ENCODE results near the gene METTL26. TPM values are rescaled to one million over a fixed set of nuclear protein-coding genes. Genes with fewer than 3 reads are reported as not detected.
A peak's percentile ranks its signal among the peaks of the same experiment; 100 is the strongest.

Gene METTL26
- total RNA-seq, 1 experiment from 2014 or later: 115 TPM

- DNase-seq (ENCODE audit: low spot score) (no peak), ATAC-seq (no peak)
- peaks cover 5% of the 10 kb centered on the region for H3K4me1 Mint-ChIP-seq
- ChIA-PET CTCF (interaction anchor here (0.6 kb wide), 1 partner anchor 230 kb away, joined by 5 read pairs; no protein-coding TSS in a partner anchor), POLR2A (no interaction called here)
- H3K36me3 Mint-ChIP-seq: peaks cover 13% of the 10 kb centered on the region
- no peak overlapping the region for H3K27ac Mint-ChIP-seq
- TF ChIP-seq AR (CRISPR knock-in tag; IDR thresholded peaks at IDR 0.05) (no peak), PRRX2 (CRISPR knock-in tag; IDR thresholded peaks at IDR 0.05) (no peak)
- no peaks in the 10 kb centered on the region for H3K9me3 Mint-ChIP-seq
- no peak overlapping the region for H3K4me3 Mint-ChIP-seq
- no peaks in the 10 kb centered on the region for H3K27me3 Mint-ChIP-seq (ENCODE audit: low read depth)
Measured at GRCh38 chr16:616733-617586, 19.1 kb downstream of the METTL26 start.

- Mint-ChIP-seq H3K9me3 (no peaks in the 10 kb centered on the region), H3K27me3 (ENCODE audit: low read depth) (no peaks in the 10 kb centered on the region), H3K36me3 (peaks cover 15% of the 10 kb centered on the region), H3K27ac (peak overlapping the region; percentile 53; the same call in 1 of the 2 replicates), H3K4me1 (peaks cover 3% of the 10 kb centered on the region), H3K4me3 (no peak overlapping the region)
- DNase-seq (ENCODE audit: low spot score) (no peak), ATAC-seq (no peak)
- ChIA-PET CTCF (no interaction called here), POLR2A (no interaction called here)
- TF ChIP-seq NFATC4 (CRISPR knock-in tag; IDR thresholded peaks at IDR 0.05): no peak
- no peak for TF ChIP-seq ZNF263 (CRISPR knock-in tag; IDR thresholded peaks at IDR 0.05; ENCODE audit: low read depth)
- no peak for TF ChIP-seq ZNF232 (CRISPR knock-in tag; IDR thresholded peaks at IDR 0.05)
- TF ChIP-seq ZSCAN18 (CRISPR knock-in tag; IDR thresholded peaks at IDR 0.05): no peak
- TF ChIP-seq FOXJ3 (CRISPR knock-in tag; IDR thresholded peaks at IDR 0.05; ENCODE audit: borderline replicate concordance): no peak
- TF ChIP-seq IRF1 (CRISPR knock-in tag; IDR thresholded peaks at IDR 0.05): no peak
- no peak for TF ChIP-seq PRDM15 (CRISPR knock-in tag; IDR thresholded peaks at IDR 0.05)
- TF ChIP-seq TP53 (CRISPR knock-in tag; IDR thresholded peaks at IDR 0.05): no peak
- no peak for TF ChIP-seq JAZF1 (CRISPR knock-in tag; IDR thresholded peaks at IDR 0.05)
- TF ChIP-seq CREB1 (CRISPR knock-in tag; IDR thresholded peaks at IDR 0.05): no peak
- no peak for TF ChIP-seq ZNF532 (CRISPR knock-in tag; IDR thresholded peaks at IDR 0.05; ENCODE audit: borderline replicate concordance)
- TF ChIP-seq CDX4 (CRISPR knock-in tag; IDR thresholded peaks at IDR 0.05; ENCODE audit: borderline replicate concordance): no peak
- no peak for TF ChIP-seq TEAD1 (CRISPR knock-in tag; IDR thresholded peaks at IDR 0.05)
- no peak for TF ChIP-seq MAX (CRISPR knock-in tag; IDR thresholded peaks at IDR 0.05)
- no peak for TF ChIP-seq ZNF281 (CRISPR knock-in tag; IDR thresholded peaks at IDR 0.05)
Measured at GRCh38 chr16:615122-615521, 21.0 kb downstream of the METTL26 start.

Data from WTC11 (cell line).